HG03575 (cell line): ENCODE measurements around the gene CDK14.
A peak's percentile ranks its signal among the peaks of the same experiment; 100 is the strongest.
"Not testable (repeated sequence)": the region's sequence is repeated elsewhere in the genome, so short reads cannot be mapped to it uniquely, and the experiment has no call there.

Experiments used
- ATAC-seq: cut with Tn5 transposase; IDR thresholded peaks from one replicate; pipeline ENCODE4 v1.9.1; 2021; ENCODE audit not compliant: unreplicated experiment, insufficient number of reproducible peaks, low FRiP score; ENCODE audit errors: extremely low read depth

Gene CDK14

GRCh38 chr7:90896458-90896857 is 300.3 kb downstream of the CDK14 start:
- no peak for ATAC-seq

GRCh38 chr7:90897961-90898469 is 301.9 kb downstream of the CDK14 start:
- no peak for ATAC-seq

DNA sequence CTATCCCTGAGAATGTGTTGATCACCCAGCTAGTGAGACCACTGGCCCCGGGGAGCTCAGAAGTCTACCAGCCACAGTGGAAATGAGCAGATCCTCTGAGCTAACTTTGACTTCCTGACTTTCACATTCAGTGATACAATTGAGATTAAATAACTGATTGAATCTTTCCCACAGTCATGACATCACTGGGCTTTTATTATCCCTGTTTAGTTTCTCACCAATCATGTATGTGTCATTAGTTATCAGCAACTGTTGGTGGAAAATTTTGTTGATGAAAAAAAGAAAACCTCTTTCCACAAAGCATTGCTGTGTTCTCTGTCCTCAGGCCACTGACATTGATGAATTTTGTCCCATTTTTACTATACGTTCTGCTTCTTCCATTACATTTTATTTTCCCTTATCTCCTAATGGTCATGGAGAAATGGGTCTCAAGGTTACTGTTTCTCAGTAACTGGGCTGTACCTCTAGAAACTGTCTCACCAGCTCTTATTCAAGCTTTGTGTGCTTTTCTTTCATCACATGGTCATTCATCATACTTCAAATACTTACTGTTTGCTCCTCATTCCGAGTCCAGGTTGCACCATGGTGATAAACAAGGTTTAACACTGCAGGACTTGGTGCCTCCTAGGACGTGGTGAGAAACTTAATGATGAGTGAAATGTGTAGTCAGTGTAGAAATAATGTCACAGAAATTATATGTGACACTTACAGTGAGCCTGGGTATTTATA is 304.7 kb downstream of the CDK14 start:
- no peak for ATAC-seq

DNA sequence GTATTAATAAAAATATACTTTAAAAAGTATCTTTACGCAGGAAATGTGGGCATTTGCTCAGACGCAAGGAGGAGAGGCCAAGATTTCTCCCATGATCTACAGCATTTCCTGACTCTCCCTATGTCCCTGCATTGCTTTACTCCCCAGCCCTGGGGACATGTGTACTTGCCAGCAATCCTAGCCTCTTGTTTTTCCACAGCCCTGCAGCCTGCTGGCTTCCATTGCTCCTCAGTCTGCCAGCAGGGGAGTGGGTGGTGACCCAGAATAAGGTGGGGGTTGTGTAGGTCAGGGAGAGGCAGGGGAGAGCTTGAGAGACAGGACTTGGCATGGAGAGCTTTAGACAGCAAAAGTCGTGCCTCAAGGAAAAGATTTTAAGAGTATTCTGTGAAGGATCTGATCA is 307.7 kb downstream of the CDK14 start:
- ATAC-seq = no peak

- no peak for ATAC-seq
Measured at GRCh38 chr7:90910136-90910535, 314.0 kb downstream of the CDK14 start.

- no peak for ATAC-seq
Measured at GRCh38 chr7:90916319-90916718, 320.2 kb downstream of the CDK14 start.

DNA sequence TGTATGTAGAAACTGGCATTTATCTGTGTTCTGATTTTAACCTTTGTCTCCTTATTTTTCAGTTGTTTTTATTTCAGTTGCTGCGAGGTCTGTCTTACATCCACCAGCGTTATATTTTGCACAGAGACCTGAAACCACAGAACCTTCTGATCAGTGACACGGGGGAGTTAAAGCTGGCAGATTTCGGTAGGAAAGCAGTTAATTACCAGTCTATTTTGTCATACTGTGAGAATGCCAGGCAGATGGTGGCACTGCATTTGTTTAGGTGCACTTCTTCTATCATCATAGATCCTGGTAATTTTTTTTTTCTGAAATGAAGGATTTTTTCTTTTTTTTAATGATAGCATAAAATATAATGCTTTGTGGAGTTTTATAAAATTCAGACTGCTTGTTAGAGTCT is 321.4 kb downstream of the CDK14 start:
- no peak for ATAC-seq

DNA sequence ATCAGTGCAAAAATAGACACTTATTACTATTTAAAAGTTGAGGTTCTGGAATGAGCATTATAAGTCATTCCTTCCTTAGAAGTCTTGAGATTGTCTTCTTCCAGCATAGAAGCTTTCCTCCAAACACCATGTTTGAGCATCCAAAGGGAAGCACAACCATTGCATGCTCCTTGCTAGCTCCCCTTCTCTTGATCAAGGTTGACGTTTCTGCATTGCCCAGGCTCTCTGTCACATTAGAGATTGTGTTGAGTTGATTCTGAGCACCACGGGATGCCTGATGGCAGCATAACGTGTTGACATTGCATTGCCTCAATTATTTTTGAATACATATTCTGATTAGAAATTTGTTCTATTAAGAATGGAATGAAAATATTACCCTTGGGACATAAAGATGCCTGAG is 322.2 kb downstream of the CDK14 start:
- no peak for ATAC-seq

- ATAC-seq = no peak
Measured at GRCh38 chr7:90919816-90920215, 323.7 kb downstream of the CDK14 start.

DNA sequence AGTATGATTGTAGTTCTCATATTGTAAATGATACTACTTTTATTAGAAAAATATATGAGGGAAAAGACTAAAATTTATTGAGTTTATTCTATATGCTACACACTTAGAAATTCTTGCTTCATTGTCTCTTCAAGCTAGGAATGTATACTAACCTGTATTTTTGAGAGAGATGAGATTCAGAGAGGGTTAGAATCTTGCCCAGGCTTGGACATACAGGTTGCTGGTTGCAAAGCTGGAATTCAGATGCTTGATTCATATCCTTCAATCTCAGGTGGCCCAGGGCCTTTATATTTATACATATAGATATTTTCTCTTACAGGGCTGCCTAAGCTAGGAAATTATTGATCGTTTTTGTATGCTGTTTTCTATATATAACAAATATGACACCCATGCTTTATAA is 324.2 kb downstream of the CDK14 start:
- no peak for ATAC-seq

- no peak for ATAC-seq
Measured at GRCh38 chr7:90923541-90923997, 327.4 kb downstream of the CDK14 start.

- ATAC-seq = not testable (repeated sequence)
Measured at GRCh38 chr7:90928700-90929424, 332.7 kb downstream of the CDK14 start.

GRCh38 chr7:90931986-90932916 is 336.1 kb downstream of the CDK14 start:
- peak; percentile 93 for ATAC-seq

DNA sequence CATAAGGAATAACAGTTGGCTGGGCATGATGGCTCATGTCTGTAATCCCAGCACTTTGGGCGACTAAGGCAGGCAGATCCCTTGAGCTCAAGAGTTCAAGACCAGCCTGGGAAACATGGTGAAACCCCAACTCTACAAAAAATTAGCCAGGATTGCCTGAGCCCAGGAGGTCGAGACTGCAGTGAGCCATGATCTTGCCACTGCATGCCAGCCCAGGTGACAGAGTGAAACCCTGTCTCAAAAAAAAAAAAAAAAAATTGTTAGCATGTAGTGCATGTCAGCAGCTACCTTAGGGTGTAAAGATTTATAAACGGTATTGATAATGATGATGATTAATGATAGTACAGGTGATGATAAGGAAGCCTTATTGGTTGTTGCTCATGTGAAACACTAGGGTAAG is 336.9 kb downstream of the CDK14 start:
- ATAC-seq = no peak

- no peak for ATAC-seq
Measured at GRCh38 chr7:90933984-90934383, 337.9 kb downstream of the CDK14 start.

- ATAC-seq = no peak
Measured at GRCh38 chr7:90938371-90938770, 342.2 kb downstream of the CDK14 start.

DNA sequence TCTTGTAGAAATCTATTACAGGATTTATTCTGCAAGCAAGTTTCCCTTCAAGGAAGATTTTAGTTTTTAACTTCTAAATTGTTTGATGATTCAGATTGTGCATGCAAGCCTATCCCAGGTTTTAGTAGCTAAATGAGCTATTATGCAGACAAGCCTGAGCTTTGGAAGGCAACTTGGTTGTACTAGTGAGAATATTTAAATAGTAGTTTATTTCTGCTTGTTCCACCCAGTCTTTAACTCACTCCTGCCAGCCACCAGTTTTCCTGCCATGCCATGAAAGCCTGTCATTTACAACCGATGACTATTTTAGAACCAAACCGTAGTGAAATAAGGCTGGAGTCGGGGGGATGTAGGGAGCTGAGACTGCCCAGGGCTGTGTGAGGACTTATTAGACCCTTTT is 343.5 kb downstream of the CDK14 start:
- no peak for ATAC-seq

GRCh38 chr7:90944021-90944420 is 347.9 kb downstream of the CDK14 start:
- no peak for ATAC-seq

DNA sequence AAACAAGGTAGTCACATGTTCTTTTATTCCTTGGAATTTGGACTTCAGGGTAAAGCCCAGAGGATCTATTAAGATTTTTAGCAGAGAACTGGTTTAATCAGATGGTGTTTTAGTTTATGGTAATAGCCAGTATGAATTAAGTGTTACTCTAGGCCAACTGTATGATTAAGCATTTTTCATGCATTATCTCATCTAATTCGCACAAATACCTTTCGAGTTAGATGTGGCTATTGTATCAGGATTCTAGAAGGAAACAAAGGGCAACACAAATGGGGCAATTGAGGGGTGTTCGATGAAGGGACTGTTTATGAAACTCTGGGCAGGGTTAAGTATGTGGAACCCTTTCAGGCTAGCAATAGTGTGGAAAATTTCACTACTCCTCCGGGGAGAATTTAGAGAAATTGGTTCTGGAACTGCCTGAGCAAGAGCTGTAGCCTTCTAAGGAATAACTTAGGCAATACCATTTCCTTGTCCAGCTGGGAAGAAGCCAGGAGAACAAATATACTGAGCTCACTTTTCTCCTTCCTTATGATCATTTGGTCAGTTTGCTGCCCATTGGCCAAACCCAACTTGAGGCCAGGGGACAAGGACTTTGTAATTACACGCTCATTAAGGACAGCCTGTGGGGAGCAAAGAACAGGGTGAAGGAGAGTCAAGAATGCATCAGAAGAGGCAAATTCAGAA is 349.1 kb downstream of the CDK14 start:
- no peak for ATAC-seq
